Measurements from ENCODE around the gene SRP54.

GRCh38 chr14:34937876-34938275, 44.9 kb upstream of the SRP54 start:
- TF ChIP-seq CTCF (IDR thresholded peaks at IDR 0.05) (no peak), POLR2A (IDR thresholded peaks at IDR 0.05) (no peak)

All from adrenal gland (tissue), 5 donors.